Measurements from ENCODE around the gene MC5R.
A peak's percentile ranks its signal among the peaks of the same experiment; 100 is the strongest.

MC5R gene

GRCh38 chr18:13823707-13824395, at the start of gene MC5R:
Gene MC5R, plus strand, starts transcription at chr18:13824149. Its CDS starts 1,617 bp downstream, at chr18:13825766.
- peak; percentile 66 to 79 for DNase-seq

- no peak for DNase-seq
These were observed 48.9 kb upstream of the MC5R start for GRCh38 chr18:13775058-13775457.

GRCh38 chr18:13791181-13791580, 32.8 kb upstream of the MC5R start:
- DNase-seq = no peak

- DNase-seq = no peak
These were observed 30.1 kb upstream of the MC5R start for GRCh38 chr18:13793819-13794218.

- DNase-seq = no peak
These were observed 27.4 kb upstream of the MC5R start for GRCh38 chr18:13796515-13796914.

- DNase-seq = no peak
These were observed 26.8 kb upstream of the MC5R start for GRCh38 chr18:13797157-13797611.

GRCh38 chr18:13799396-13799795, 24.6 kb upstream of the MC5R start:
- DNase-seq = no peak

GRCh38 chr18:13800505-13801259, 23.3 kb upstream of the MC5R start:
- peak; percentile 31 to 36 for DNase-seq

GRCh38 chr18:13801260-13801601, 22.7 kb upstream of the MC5R start:
- no peak for DNase-seq

- no peak for DNase-seq
These were observed 19.6 kb upstream of the MC5R start for GRCh38 chr18:13804305-13804704.

- DNase-seq = no peak
These were observed 15.5 kb upstream of the MC5R start for GRCh38 chr18:13808294-13809042.

GRCh38 chr18:13809043-13809430, 14.9 kb upstream of the MC5R start:
- no peak for DNase-seq

GRCh38 chr18:13809531-13810255, 14.3 kb upstream of the MC5R start:
- DNase-seq = no peak

- DNase-seq = no peak
These were observed 12.9 kb upstream of the MC5R start for GRCh38 chr18:13810950-13811485.

- DNase-seq = no peak
These were observed 12.0 kb upstream of the MC5R start for GRCh38 chr18:13811993-13812392.

GRCh38 chr18:13813271-13813849, 10.6 kb upstream of the MC5R start:
- DNase-seq = peak; percentile 38 to 52

- no peak for DNase-seq
These were observed 2.3 kb downstream of the MC5R start for GRCh38 chr18:13826209-13826608.

GRCh38 chr18:13831864-13832508, 8.0 kb downstream of the MC5R start:
- DNase-seq = no peak

GRCh38 chr18:13834496-13835015, 10.6 kb downstream of the MC5R start:
- DNase-seq = no peak

GRCh38 chr18:13835202-13835601, 11.3 kb downstream of the MC5R start:
- no peak for DNase-seq

- DNase-seq = no peak
These were observed 12.6 kb downstream of the MC5R start for GRCh38 chr18:13836559-13836958.

GRCh38 chr18:13849791-13850190, 25.8 kb downstream of the MC5R start:
- no peak for DNase-seq
